ENCODE results near the gene ANGEL1. TPM values are rescaled to one million over a fixed set of nuclear protein-coding genes. Genes with fewer than 3 reads are reported as not detected.
A peak's percentile ranks its signal among the peaks of the same experiment; 100 is the strongest.

ANGEL1 gene
- total RNA-seq, 1 experiment from 2014 or later = 4.7 TPM

- no peak for DNase-seq (ENCODE audit: low read depth in 1 of 2, low spot score in 2 of 2)
Measured at GRCh38 chr14:76808990-76809389, 3.7 kb downstream of the ANGEL1 start.

GRCh38 chr14:76808011-76808410 is 4.7 kb downstream of the ANGEL1 start:
- peaks cover 12% of the 10 kb centered on the region for H3K36me3 ChIP-seq
- H3K9me3 ChIP-seq (replicated peaks) = no peaks in the 10 kb centered on the region
- DNase-seq (ENCODE audit: low read depth in 1 of 2, low spot score in 2 of 2) = no peak
- peaks cover 19% of the 10 kb centered on the region for H3K4me1 ChIP-seq (replicated peaks)
- no peak overlapping the region for H3K4me3 ChIP-seq
- H3K27ac ChIP-seq = no peak overlapping the region
- no peaks in the 10 kb centered on the region for H3K27me3 ChIP-seq (replicated peaks)

More at GRCh38 chr14:76808990-76809389, 3.7 kb downstream of the ANGEL1 start:
- Histone ChIP-seq H3K27ac (no peak overlapping the region), H3K36me3 (peaks cover 12% of the 10 kb centered on the region), H3K27me3 (replicated peaks) (no peaks in the 10 kb centered on the region), H3K4me1 (replicated peaks) (peaks cover 19% of the 10 kb centered on the region), H3K9me3 (replicated peaks) (no peaks in the 10 kb centered on the region), H3K4me3 (no peak overlapping the region)

GRCh38 chr14:76806446-76806845 is 6.2 kb downstream of the ANGEL1 start:
- Histone ChIP-seq H3K4me1 (replicated peaks) (peaks cover 10% of the 10 kb centered on the region), H3K27ac (no peak overlapping the region), H3K4me3 (no peak overlapping the region), H3K9me3 (replicated peaks) (no peaks in the 10 kb centered on the region), H3K27me3 (replicated peaks) (no peaks in the 10 kb centered on the region), H3K36me3 (peaks cover 10% of the 10 kb centered on the region)
- DNase-seq (ENCODE audit: low read depth in 1 of 2, low spot score in 2 of 2) = no peak

- Histone ChIP-seq H3K4me3 (no peak overlapping the region), H3K36me3 (peaks cover 3% of the 10 kb centered on the region; the same call in 1 of the 2 replicates), H3K27me3 (replicated peaks) (no peaks in the 10 kb centered on the region), H3K27ac (no peak overlapping the region), H3K4me1 (replicated peaks) (no peaks in the 10 kb centered on the region), H3K9me3 (replicated peaks) (no peaks in the 10 kb centered on the region)
- no peak for DNase-seq (ENCODE audit: low read depth in 1 of 2, low spot score in 2 of 2)
Measured at GRCh38 chr14:76793956-76794355, 18.7 kb downstream of the ANGEL1 start.

- Histone ChIP-seq H3K27ac (no peak overlapping the region), H3K4me3 (no peak overlapping the region), H3K9me3 (replicated peaks) (no peaks in the 10 kb centered on the region), H3K27me3 (replicated peaks) (no peaks in the 10 kb centered on the region), H3K4me1 (replicated peaks) (no peaks in the 10 kb centered on the region), H3K36me3 (peaks cover 3% of the 10 kb centered on the region; the same call in 1 of the 2 replicates)
- no peak for DNase-seq (ENCODE audit: low read depth in 1 of 2, low spot score in 2 of 2)
Measured at GRCh38 chr14:76793324-76793723, 19.4 kb downstream of the ANGEL1 start.

GRCh38 chr14:76792422-76792821 is 20.3 kb downstream of the ANGEL1 start:
- Histone ChIP-seq H3K27me3 (replicated peaks) (no peaks in the 10 kb centered on the region), H3K9me3 (replicated peaks) (no peaks in the 10 kb centered on the region), H3K4me1 (replicated peaks) (no peaks in the 10 kb centered on the region), H3K27ac (no peak overlapping the region), H3K4me3 (no peak overlapping the region), H3K36me3 (peaks cover 3% of the 10 kb centered on the region; the same call in 1 of the 2 replicates)
- DNase-seq (ENCODE audit: low read depth in 1 of 2, low spot score in 2 of 2) = no peak

- Histone ChIP-seq H3K27ac (no peak overlapping the region), H3K36me3 (peaks cover 5% of the 10 kb centered on the region; the same call in 1 of the 2 replicates), H3K27me3 (replicated peaks) (no peaks in the 10 kb centered on the region), H3K9me3 (replicated peaks) (no peaks in the 10 kb centered on the region), H3K4me3 (no peak overlapping the region), H3K4me1 (replicated peaks) (no peaks in the 10 kb centered on the region)
- no peak for DNase-seq (ENCODE audit: low read depth in 1 of 2, low spot score in 2 of 2)
Measured at GRCh38 chr14:76786601-76787000, 26.1 kb downstream of the ANGEL1 start.

- H3K27ac ChIP-seq = no peak overlapping the region
- no peak overlapping the region for H3K4me3 ChIP-seq
- no peaks in the 10 kb centered on the region for H3K4me1 ChIP-seq (replicated peaks)
- peaks cover 2% of the 10 kb centered on the region; the same call in 1 of the 2 replicates for H3K36me3 ChIP-seq
- H3K9me3 ChIP-seq (replicated peaks) = no peaks in the 10 kb centered on the region
- DNase-seq (ENCODE audit: low read depth in 1 of 2, low spot score in 2 of 2) = peak; percentile 60 to 73
- no peaks in the 10 kb centered on the region for H3K27me3 ChIP-seq (replicated peaks)
Measured at GRCh38 chr14:76784881-76785280, 27.8 kb downstream of the ANGEL1 start.

GRCh38 chr14:76784266-76784874 is 28.3 kb downstream of the ANGEL1 start:
- Histone ChIP-seq H3K27ac (no peak overlapping the region), H3K27me3 (replicated peaks) (no peaks in the 10 kb centered on the region), H3K36me3 (0 out of 2 replicates have a peak, but pooled peaks cover 2% of the 10 kb centered on the region), H3K9me3 (replicated peaks) (no peaks in the 10 kb centered on the region), H3K4me3 (no peak overlapping the region), H3K4me1 (replicated peaks) (no peaks in the 10 kb centered on the region)
- DNase-seq (ENCODE audit: low read depth in 1 of 2, low spot score in 2 of 2) = no peak

GRCh38 chr14:76782885-76783566 is 29.7 kb downstream of the ANGEL1 start:
- H3K27ac ChIP-seq = no peak overlapping the region
- H3K4me3 ChIP-seq = no peak overlapping the region
- 0 out of 2 replicates have a peak, but pooled peaks cover 2% of the 10 kb centered on the region for H3K36me3 ChIP-seq
- DNase-seq (ENCODE audit: low read depth in 1 of 2, low spot score in 2 of 2) = no peak
- no peaks in the 10 kb centered on the region for H3K9me3 ChIP-seq (replicated peaks)
- H3K4me1 ChIP-seq (replicated peaks) = no peaks in the 10 kb centered on the region
- no peaks in the 10 kb centered on the region for H3K27me3 ChIP-seq (replicated peaks)

GRCh38 chr14:76782115-76782884 is 30.4 kb downstream of the ANGEL1 start:
- Histone ChIP-seq H3K4me3 (no peak overlapping the region), H3K27ac (no peak overlapping the region), H3K4me1 (replicated peaks) (no peaks in the 10 kb centered on the region), H3K9me3 (replicated peaks) (no peaks in the 10 kb centered on the region), H3K36me3 (0 out of 2 replicates have a peak, but pooled peaks cover 2% of the 10 kb centered on the region), H3K27me3 (replicated peaks) (no peaks in the 10 kb centered on the region)
- DNase-seq (ENCODE audit: low read depth in 1 of 2, low spot score in 2 of 2) = no peak

- H3K4me1 ChIP-seq (replicated peaks) = no peaks in the 10 kb centered on the region
- no peak overlapping the region for H3K27ac ChIP-seq
- no peaks in the 10 kb centered on the region for H3K27me3 ChIP-seq (replicated peaks)
- no peak for DNase-seq (ENCODE audit: low read depth in 1 of 2, low spot score in 2 of 2)
- H3K9me3 ChIP-seq (replicated peaks) = no peaks in the 10 kb centered on the region
- no peak overlapping the region for H3K4me3 ChIP-seq
- H3K36me3 ChIP-seq = 0 out of 2 replicates have a peak, but pooled peaks cover 2% of the 10 kb centered on the region
Measured at GRCh38 chr14:76781648-76782051, 31.0 kb downstream of the ANGEL1 start.

- H3K9me3 ChIP-seq (replicated peaks) = no peaks in the 10 kb centered on the region
- 0 out of 2 replicates have a peak, but pooled peaks cover 2% of the 10 kb centered on the region for H3K36me3 ChIP-seq
- no peak overlapping the region for H3K4me3 ChIP-seq
- H3K27me3 ChIP-seq (replicated peaks) = no peaks in the 10 kb centered on the region
- H3K4me1 ChIP-seq (replicated peaks) = no peaks in the 10 kb centered on the region
- no peak overlapping the region for H3K27ac ChIP-seq
- no peak for DNase-seq (ENCODE audit: low read depth in 1 of 2, low spot score in 2 of 2)
Measured at GRCh38 chr14:76780875-76781647, 31.6 kb downstream of the ANGEL1 start.
